Measurements from ENCODE around the gene CELF6.
"Not testable (repeated sequence)": the region's sequence is repeated elsewhere in the genome, so short reads cannot be mapped to it uniquely, and the experiment has no call there.

Gene CELF6

DNA sequence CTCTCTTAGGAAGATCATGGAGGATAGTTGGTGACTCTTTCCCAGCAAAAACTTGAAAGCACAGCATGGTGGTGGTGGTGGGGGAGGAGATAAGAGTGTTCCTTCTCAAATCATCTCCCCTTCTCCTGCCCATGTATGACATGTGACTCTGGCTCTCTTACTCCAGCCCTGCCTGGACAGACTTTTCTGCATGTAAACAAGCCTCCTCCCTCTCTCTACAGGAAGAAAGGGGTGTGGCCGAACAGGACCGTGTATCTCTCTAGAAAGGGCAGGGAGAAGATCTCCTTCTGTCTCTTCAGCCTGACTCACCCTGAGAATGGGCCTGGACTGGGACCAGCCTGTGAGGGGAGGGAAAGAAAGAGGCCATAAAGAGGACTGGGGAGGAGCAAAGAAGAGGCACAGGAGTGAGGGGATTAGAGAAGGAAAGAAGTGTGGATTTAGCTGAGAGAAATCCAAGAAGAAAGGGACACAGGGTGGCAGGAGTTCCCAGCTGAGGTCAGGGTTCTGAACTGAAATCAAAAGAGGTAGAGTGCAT, 1.5 kb downstream of the CELF6 start:
- DNase-seq (ENCODE audit: low read depth in 1 of 2, low spot score in 1 of 2): no peak

DNA sequence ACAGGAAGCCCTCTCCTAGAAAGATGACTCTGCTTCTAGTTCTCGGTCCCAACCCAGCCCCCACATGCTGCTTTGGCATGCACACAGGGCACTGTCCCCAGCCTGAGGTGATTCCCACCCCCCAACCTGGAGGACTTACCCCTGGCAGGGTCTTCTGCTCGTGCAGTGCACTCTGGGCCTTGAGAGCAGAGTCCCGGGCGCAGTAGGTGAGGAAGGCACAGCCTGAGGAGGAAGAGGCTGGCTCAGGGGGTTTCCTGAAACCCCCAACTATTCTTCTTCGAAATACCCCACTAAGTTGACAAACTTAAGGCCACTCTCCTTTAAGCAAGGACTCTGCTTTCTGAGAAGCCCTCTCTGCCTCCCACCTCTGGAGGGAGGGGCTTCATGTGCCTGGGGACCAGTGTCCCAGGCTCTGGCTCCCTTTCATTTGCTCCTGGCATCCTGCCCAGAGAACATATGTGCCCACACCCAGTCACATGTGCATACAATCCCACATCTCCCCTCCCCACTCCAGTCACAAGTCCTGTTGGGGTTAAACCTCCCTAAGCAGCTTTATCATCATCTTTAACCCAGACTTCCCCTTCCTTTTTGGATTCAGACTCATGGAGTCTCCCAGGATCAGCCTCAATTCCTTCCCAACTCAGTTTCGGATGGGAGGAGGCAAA, 4.1 kb downstream of the CELF6 start:
- no peak for DNase-seq (ENCODE audit: low read depth in 1 of 2, low spot score in 1 of 2)

GRCh38 chr15:72313881-72314280, 6.1 kb downstream of the CELF6 start:
- no peak for DNase-seq (ENCODE audit: low read depth in 1 of 2, low spot score in 1 of 2)

- DNase-seq (ENCODE audit: low read depth in 1 of 2, low spot score in 1 of 2): no peak
Observed at GRCh38 chr15:72313448-72313840, 6.5 kb downstream of the CELF6 start.

DNA sequence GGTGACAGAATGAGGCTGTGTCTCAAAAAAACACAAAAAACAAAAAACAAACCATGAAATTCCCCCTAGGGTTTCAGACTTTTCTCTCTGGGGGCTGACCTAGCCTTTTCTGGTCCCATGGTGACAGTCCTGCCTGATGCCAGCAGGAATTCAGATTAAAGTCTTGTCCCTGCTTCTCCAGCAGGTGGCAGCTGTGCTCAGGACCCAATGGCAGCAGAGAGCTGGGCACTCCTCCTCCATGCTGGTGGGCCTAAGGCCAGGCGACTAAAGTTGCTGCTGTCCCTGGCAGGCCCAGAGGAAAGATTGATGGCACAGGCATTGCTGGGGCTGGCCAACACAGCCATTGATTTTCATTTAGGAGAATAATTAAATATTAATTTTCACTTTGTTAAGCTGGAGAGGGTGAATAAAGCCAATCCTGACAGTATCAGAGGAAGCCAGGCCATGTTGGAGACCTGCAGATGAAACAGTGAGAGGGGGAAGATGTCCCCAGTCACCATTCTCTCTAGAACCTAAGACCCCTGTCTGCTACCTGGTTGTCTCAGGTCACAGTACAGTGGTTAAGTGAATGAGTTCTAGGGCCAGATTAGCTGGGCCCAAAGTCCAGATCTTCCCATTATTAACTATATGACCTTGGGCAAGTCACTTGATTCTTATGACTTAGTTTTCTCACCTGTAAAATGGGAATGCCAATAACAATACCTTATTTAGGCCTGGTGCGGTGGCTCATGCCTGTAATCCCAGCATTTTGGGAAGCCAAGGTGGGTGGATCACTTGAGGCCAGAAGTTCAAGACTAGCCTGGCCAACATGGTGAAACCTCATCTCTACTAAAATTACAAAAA, 7.1 kb downstream of the CELF6 start:
- peak; percentile 26 to 35 for DNase-seq (ENCODE audit: low read depth in 1 of 2, low spot score in 1 of 2)

DNA sequence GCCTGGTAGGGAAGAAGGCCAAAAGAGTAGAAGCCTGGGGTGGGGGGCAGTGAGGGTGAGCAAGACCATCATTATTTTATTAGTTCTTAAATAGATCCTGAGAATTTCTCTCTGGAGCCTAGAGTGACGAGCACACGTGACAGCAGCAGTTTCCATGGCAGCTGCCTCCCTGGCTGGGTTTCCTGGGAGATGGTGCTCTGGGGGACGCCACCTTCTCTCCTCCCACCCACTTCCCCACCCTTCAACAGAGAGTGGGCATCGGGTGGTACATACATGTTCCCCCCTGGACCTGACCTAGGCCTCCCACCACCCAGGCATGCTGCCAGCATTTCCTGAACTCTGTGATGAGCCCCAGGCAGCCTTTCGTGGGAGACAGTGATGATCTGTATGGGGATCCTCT, 12.9 kb downstream of the CELF6 start:
- no peak for DNase-seq (ENCODE audit: low read depth in 1 of 2, low spot score in 1 of 2)

- DNase-seq (ENCODE audit: low read depth in 1 of 2, low spot score in 1 of 2): no peak
Observed at GRCh38 chr15:72306211-72306785, 13.7 kb downstream of the CELF6 start.

DNA sequence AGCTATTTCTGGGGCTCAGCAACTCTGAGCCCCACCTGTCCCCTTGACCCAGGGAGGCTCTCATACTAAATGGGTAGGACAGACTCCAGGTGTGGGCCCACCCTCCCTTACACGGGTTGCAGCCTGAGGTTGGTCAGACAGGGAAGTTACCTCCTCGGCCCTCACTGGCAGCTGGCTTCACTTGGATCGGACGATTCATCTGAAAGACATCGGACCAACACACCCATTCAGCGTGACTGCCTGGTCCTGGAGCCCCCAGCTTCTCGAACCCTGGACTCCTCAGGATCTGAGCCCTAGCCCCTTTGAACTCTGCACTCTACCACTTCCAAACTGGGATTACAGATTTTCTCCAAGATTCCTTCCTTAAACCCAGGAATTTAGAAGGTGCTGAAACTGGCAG, 15.4 kb downstream of the CELF6 start:
- no peak for DNase-seq (ENCODE audit: low read depth in 1 of 2, low spot score in 1 of 2)

- DNase-seq (ENCODE audit: low read depth in 1 of 2, low spot score in 1 of 2): no peak
Observed at GRCh38 chr15:72302955-72303354, 17.0 kb downstream of the CELF6 start.

GRCh38 chr15:72289597-72290325, 30.2 kb downstream of the CELF6 start:
- DNase-seq (ENCODE audit: low read depth in 1 of 2, low spot score in 1 of 2): no peak

GRCh38 chr15:72288796-72289596, 31.0 kb downstream of the CELF6 start:
- no peak for DNase-seq (ENCODE audit: low read depth in 1 of 2, low spot score in 1 of 2)

DNA sequence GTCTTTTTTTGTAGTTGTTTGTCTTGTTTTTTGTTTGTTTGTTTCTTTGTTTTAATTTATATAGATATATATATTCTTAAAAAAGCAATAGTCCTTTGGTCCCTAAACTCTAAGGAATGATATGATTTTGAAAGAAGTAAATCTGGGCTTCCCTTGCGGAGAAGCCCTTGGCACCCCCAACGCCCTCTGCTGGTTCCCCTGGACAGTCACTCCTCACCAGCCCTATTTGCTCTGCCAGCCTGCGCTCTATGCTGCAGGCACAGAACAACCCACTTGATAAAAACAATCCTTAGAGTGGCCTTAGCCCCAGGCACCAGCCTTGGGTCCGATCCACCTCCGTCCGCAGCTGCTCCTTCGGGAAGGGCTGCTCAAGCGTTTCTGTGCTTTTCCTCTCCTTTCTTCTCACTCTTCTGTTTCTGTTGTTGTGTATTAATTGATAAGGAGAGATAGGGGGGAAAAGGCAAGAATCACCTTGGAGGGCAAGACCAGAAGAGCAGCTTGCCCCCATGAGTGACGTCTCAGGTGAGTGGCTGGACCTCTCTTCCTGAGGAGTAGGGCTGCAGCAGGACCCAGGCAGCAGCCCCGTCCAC, 33.9 kb downstream of the CELF6 start:
- DNase-seq (ENCODE audit: low read depth in 1 of 2, low spot score in 1 of 2): peak; percentile 12 to 20

GRCh38 chr15:72285402-72285801, 34.6 kb downstream of the CELF6 start:
- DNase-seq (ENCODE audit: low read depth in 1 of 2, low spot score in 1 of 2): no peak

GRCh38 chr15:72284781-72285180, 35.2 kb downstream of the CELF6 start:
- no peak for DNase-seq (ENCODE audit: low read depth in 1 of 2, low spot score in 1 of 2)

DNA sequence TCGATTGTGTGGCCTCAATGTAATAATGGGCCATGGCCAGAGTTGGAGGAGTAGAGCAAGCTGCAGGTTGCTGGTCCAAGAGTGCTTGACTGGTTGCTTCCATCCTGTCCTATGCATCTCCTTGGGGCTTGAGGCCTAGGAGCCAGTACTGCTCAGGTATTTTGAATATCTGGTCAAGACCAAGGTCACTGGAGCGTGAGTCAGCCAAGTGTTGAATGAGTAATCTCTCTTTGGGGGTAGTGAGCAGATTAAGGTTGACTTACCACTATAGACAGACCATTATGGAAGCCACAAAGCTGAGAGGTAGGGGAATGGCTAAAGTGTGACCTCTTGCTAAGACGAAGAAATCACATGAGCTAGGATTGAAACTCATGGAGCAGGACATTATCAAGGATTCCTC, 38.2 kb downstream of the CELF6 start:
- no peak for DNase-seq (ENCODE audit: low read depth in 1 of 2, low spot score in 1 of 2)

GRCh38 chr15:72280751-72281150, 39.2 kb downstream of the CELF6 start:
- no peak for DNase-seq (ENCODE audit: low read depth in 1 of 2, low spot score in 1 of 2)

GRCh38 chr15:72278737-72279136, 41.2 kb downstream of the CELF6 start:
- DNase-seq (ENCODE audit: low read depth in 1 of 2, low spot score in 1 of 2): no peak

DNA sequence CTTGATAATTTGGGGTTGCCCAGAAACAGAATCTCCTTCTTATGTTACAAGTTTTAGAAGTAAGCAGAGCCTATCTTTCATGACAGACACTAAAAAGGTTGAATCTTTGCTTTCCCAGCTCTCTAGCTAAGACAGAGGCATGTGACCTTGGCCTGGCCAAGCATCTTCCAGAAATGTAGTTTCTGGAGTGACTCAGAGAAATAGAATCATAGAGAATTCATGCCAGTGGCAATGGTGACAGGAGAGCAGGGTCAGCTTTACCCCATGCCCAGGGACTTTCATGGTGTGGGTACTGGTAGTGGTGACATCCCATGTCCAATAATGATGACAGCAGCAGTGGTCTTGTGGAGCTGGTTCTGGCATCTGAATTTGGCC, 43.6 kb downstream of the CELF6 start:
- no peak for DNase-seq (ENCODE audit: low read depth in 1 of 2, low spot score in 1 of 2)

DNA sequence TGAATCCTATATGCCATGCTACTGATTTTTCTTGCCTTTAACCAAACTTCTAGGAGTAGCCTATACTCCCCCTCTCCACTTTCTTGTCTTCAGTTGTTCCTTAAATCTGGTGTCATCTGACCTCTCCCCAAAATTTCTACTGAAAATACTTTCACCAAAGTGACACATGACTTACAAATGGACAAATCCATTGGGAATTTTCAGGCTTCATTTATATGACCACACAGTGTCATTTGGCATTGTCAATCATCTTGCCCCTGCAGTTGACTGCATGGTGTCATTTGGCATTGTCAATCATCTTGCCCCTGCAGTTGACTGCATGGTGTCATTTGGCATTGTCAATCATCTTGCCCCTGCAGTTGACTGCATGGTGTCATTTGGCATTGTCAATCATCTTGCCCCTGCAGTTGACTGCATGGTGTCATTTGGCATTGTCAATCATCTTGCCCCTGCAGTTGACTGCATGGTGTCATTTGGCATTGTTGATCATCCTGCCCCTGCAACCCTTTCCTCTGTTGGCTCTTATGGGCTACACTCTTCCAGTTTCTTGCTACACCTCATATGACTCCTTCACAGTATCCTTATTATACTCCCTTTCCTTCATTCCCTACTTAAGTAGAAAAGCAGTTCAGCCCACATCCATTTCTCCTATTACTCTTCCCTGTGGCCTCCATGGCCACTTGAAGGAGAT, 44.2 kb downstream of the CELF6 start:
- DNase-seq (ENCODE audit: low read depth in 1 of 2, low spot score in 1 of 2): not testable (repeated sequence)

GRCh38 chr15:72272997-72273352, 47.0 kb downstream of the CELF6 start:
- no peak for DNase-seq (ENCODE audit: low read depth in 1 of 2, low spot score in 1 of 2)
